GM23248 (cell line): ENCODE data around the gene TVP23A.

ENCODE experiments used
- EZH2 ChIP-seq: fragments of 200-600 bp; sonication (generic); IDR thresholded peaks from 2 replicates; pipeline ENCODE4 v1.6.1; 2018; ENCODE audit warnings: antibody characterized with exemption, mild to moderate bottlenecking; ENCODE audit not compliant: insufficient read depth, poor library complexity, severe bottlenecking
- EZH2phosphoT487 ChIP-seq: fragments of 200-600 bp; sonication (generic); IDR thresholded peaks from 2 replicates; pipeline ENCODE4 v1.6.1; 2018; ENCODE audit warnings: antibody characterized with exemption, moderate library complexity, mild to moderate bottlenecking, low read depth; ENCODE audit not compliant: insufficient read depth

DNA sequence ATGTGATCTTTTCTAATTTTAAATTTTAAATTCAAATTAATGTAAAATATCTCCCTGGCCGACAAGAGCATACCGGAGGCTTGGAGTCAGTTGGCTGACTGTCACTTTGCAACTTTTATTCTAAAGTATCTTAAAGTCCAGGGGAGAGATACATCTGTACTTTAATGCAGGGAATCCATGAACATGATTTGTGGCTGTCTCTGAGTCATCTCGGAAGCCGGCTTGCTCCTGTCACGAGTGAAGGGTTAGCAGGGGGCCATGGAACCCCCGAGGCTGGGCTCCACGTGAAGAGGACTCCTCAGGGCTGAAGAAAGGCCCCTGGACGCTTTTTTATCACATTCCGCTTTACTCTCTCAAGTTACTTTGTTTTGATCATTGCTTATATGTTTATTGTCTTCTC lies 13.3 kb downstream of the TVP23A start:
- TF ChIP-seq EZH2phosphoT487 (no peak), EZH2 (no peak)
